ENCODE measurements around the gene DAZAP1.

The DAZAP1 gene

GRCh38 chr19:1481224-1481892 is 74.0 kb downstream of the DAZAP1 start:
- no peak for TF ChIP-seq CTCF (IDR thresholded peaks at IDR 0.05; ENCODE audit: control insufficient read depth, extremely low read depth, insufficient read depth)
- no peak for DNase-seq (ENCODE audit: low read depth)
- no peak overlapping the region for H3K4me3 ChIP-seq (ENCODE audit: low read depth, low read length)

GRCh38 chr19:1481893-1482360 is 74.5 kb downstream of the DAZAP1 start:
- no peak overlapping the region for H3K4me3 ChIP-seq (ENCODE audit: low read depth, low read length)
- no peak for TF ChIP-seq CTCF (IDR thresholded peaks at IDR 0.05; ENCODE audit: control insufficient read depth, extremely low read depth, insufficient read depth)
- DNase-seq (ENCODE audit: low read depth): no peak

- DNase-seq (ENCODE audit: low read depth): no peak
Measured at GRCh38 chr19:1482361-1483130, 75.2 kb downstream of the DAZAP1 start.

GRCh38 chr19:1483131-1483978 is 76.0 kb downstream of the DAZAP1 start:
- H3K4me3 ChIP-seq (ENCODE audit: low read depth, low read length): no peak overlapping the region
- DNase-seq (ENCODE audit: low read depth): no peak
- no peak for TF ChIP-seq CTCF (IDR thresholded peaks at IDR 0.05; ENCODE audit: control insufficient read depth, extremely low read depth, insufficient read depth)

More at GRCh38 chr19:1482361-1483130, 75.2 kb downstream of the DAZAP1 start:
- no peak for TF ChIP-seq CTCF (IDR thresholded peaks at IDR 0.05; ENCODE audit: control insufficient read depth, extremely low read depth, insufficient read depth)
- no peak overlapping the region for H3K4me3 ChIP-seq (ENCODE audit: low read depth, low read length)

- H3K4me3 ChIP-seq (ENCODE audit: low read depth, low read length): no peak overlapping the region
- no peak for DNase-seq (ENCODE audit: low read depth)
Measured at GRCh38 chr19:1483979-1484428, 76.6 kb downstream of the DAZAP1 start.

More at GRCh38 chr19:1483979-1484428, 76.6 kb downstream of the DAZAP1 start:
- TF ChIP-seq CTCF (IDR thresholded peaks at IDR 0.05; ENCODE audit: control insufficient read depth, extremely low read depth, insufficient read depth): no peak

All from LNCaP clone FGC (cell line).